ENCODE data around the gene ATP8A2. TPM values are rescaled to one million over a fixed set of nuclear protein-coding genes. Genes with fewer than 3 reads are reported as not detected.

ATP8A2 gene
- total and polyA plus RNA-seq, 11 donors: 0.01 to 0.29 (median 0.05) TPM; not detected in 2

DNA sequence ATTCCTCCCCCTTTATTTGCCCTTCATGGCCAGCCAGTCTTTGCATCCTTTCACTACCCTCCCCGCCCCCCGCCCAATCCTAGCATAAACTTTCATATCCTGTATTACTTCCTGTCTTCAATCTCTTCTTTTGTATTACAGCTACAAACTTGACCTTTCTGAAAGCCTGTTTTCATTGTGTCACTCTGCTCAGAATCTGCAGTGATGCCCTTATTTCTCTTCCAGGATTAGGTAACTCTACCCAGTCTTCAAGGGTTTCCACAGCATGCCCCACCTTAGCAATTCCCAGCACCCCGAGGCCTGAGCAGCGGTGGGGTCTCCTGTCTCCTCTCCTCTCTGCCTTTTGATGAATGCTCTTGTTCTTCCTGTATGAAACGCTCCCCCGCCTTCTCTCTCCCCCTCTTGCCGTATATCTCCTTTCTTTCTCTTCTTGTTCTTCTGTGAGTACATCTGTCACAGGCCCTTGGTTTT is 534.5 kb downstream of the ATP8A2 start:
- 57 to 74% (median 66%) methylated on average over 7 of the region's 7 CpGs for WGBS, 4 donors
- Histone ChIP-seq H3K27me3 (peaks cover 0 to 15% (median 0%) of the 10 kb centered on the region in 9 donors), H3K27ac (no peak overlapping the region), H3K4me1 (peaks cover 0 to 8% (median 0%) of the 10 kb centered on the region in 12 donors), H3K9me3 (no peaks in the 10 kb centered on the region), H3K4me3 (no peak overlapping the region), H3K36me3 (no peaks in the 10 kb centered on the region)
- TF ChIP-seq CTCF (IDR thresholded peaks at IDR 0.05) (no peak), POLR2A (IDR thresholded peaks at IDR 0.05) (no peak)
- DNase-seq: no peak
- intact Hi-C loops (cut with DNase I): no loop called here
- no peak for ATAC-seq

GRCh38 chr13:25908366-25908765 is 536.6 kb downstream of the ATP8A2 start:
- intact Hi-C loops (cut with DNase I): no loop called here
- H3K9me3 ChIP-seq: no peaks in the 10 kb centered on the region
- H3K4me3 ChIP-seq: no peak overlapping the region
- peaks cover 0 to 19% (median 0%) of the 10 kb centered on the region in 9 donors for H3K27me3 ChIP-seq
- no peaks in the 10 kb centered on the region for H3K4me1 ChIP-seq
- DNase-seq: no peak
- WGBS, 4 donors: 66 to 72% (median 68%) methylated on average over 4 of the region's 4 CpGs
- H3K36me3 ChIP-seq: no peaks in the 10 kb centered on the region
- no peak for ATAC-seq
- TF ChIP-seq POLR2A (IDR thresholded peaks at IDR 0.05) (no peak), CTCF (IDR thresholded peaks at IDR 0.05) (no peak)
- H3K27ac ChIP-seq: no peak overlapping the region

DNA sequence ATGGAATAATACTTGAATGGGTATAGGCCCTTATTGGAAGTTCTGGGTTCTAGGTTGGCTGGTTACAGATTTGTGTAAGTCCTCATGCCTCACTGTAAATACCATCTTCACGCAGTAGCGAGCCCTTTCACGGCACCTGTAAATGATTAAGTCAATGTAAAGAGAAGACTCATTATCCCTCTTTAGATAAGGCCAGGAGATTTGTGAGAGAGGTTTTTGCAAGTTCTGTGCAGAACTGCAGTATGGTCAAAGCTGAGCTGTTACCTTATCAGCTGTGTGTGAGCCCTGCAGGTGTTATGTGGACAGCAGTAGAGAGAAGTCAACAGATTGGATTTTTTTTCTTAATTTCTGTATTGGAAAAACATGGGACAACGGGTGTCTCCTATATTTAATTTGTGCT is 538.5 kb downstream of the ATP8A2 start:
- ATAC-seq (no peak), DNase-seq (no peak)
- no peaks in the 10 kb centered on the region for H3K4me1 ChIP-seq
- TF ChIP-seq CTCF (IDR thresholded peaks at IDR 0.05) (no peak), POLR2A (IDR thresholded peaks at IDR 0.05) (no peak)
- no peak overlapping the region for H3K27ac ChIP-seq
- intact Hi-C loops (cut with DNase I): no loop called here
- WGBS, 4 donors: 75 to 76% (median 76%) methylated on average over 4 of the region's 4 CpGs
- peaks cover 0 to 19% (median 0%) of the 10 kb centered on the region in 9 donors for H3K27me3 ChIP-seq
- H3K36me3 ChIP-seq: no peaks in the 10 kb centered on the region
- H3K9me3 ChIP-seq: no peaks in the 10 kb centered on the region
- H3K4me3 ChIP-seq: no peak overlapping the region

DNA sequence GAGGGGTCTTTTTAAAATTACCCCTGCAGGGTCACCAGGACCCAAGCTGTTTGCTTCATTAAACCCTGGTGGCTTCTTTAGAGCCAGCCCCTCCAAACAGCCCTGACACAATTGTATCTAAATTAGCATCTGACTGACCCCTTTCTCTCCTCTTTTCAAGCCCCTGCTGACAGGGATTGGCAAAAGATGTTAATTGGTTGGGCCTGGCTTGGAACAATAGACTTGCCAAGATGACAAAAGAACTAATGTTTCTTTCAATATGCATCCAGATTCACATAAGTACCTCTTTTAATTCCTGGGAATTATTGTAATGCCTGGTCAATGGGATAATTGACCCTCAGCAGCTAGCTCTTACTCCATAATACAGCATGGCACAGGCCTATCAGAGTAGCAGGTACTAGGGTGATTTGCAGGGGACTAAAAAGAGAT is 539.2 kb downstream of the ATP8A2 start:
- ATAC-seq (no peak), DNase-seq (no peak)
- TF ChIP-seq CTCF (IDR thresholded peaks at IDR 0.05) (no peak), POLR2A (IDR thresholded peaks at IDR 0.05) (no peak)
- no peak overlapping the region for H3K27ac ChIP-seq
- no peak overlapping the region for H3K4me3 ChIP-seq
- intact Hi-C loops (cut with DNase I): no loop called here
- peaks cover 0 to 19% (median 0%) of the 10 kb centered on the region in 9 donors for H3K27me3 ChIP-seq
- no peaks in the 10 kb centered on the region for H3K9me3 ChIP-seq
- H3K4me1 ChIP-seq: no peaks in the 10 kb centered on the region
- H3K36me3 ChIP-seq: no peaks in the 10 kb centered on the region

Data from heart left ventricle (tissue), 16 donors.